Keratinocyte (primary cell): ENCODE results near the gene HMGA1. TPM values are rescaled to one million over a fixed set of nuclear protein-coding genes. Genes with fewer than 3 reads are reported as not detected.

Source experiments
- DNase-seq: peaks from one replicate; pipeline ENCODE4 v3.0.0-alpha.2; 2011; ENCODE audit warnings: low read depth, missing footprints, low spot score
- FAIRE-seq: peaks from 2 replicates; lab custom pipeline; 2011; peaks lifted over from hg19 to GRCh38; lab: Jason Lieb, UNC
- H2AFZ ChIP-seq: 2 replicates; pipeline ENCODE4 v1.6.0; 2012; ENCODE audit warnings: low read length, control low read depth, inconsistent platforms; ENCODE audit not compliant: control insufficient read depth
- H3K27ac ChIP-seq: 2 replicates; pipeline ENCODE4 v1.5.1; 2011; ENCODE audit warnings: low read length; ENCODE audit not compliant: control insufficient read depth, insufficient read depth
- H3K27me3 ChIP-seq: 3 replicates; pipeline ENCODE4 v1.6.0; 2011; ENCODE audit warnings: low read length; ENCODE audit not compliant: control insufficient read depth, insufficient read depth; ENCODE audit errors: extremely low read depth
- H3K36me3 ChIP-seq, 2 experiments: 2 replicates in 1 of 2; 3 replicates in 1 of 2; pipeline ENCODE4 v1.5.1; 2011; ENCODE audit warnings: low read length in 2 of 2, mild to moderate bottlenecking in 1 of 2; ENCODE audit not compliant: control insufficient read depth in 2 of 2, insufficient read depth in 2 of 2; ENCODE audit errors: extremely low read depth in 1 of 2
- H3K4me1 ChIP-seq: 3 replicates; pipeline ENCODE4 v1.5.1; 2011; ENCODE audit warnings: low read length; ENCODE audit not compliant: control insufficient read depth, insufficient read depth; ENCODE audit errors: extremely low read depth
- H3K4me2 ChIP-seq: 3 replicates; pipeline ENCODE4 v1.6.0; 2011; ENCODE audit warnings: low read depth, low read length; ENCODE audit not compliant: control insufficient read depth, insufficient read depth; ENCODE audit errors: extremely low read depth
- H3K4me3 ChIP-seq, 3 experiments: fragments of 200-600 bp in 1 of 3; sonication (generic) in 1 of 3; 2 replicates in 2 of 3; 3 replicates in 1 of 3; pipeline ENCODE4 v1.5.1; 2011 to 2016; ENCODE audit warnings: low read length in 3 of 3, mild to moderate bottlenecking in 3 of 3, control low read depth in 2 of 3, inconsistent platforms in 1 of 3, low read depth in 1 of 3, mixed read lengths in 1 of 3, mixed run types in 1 of 3, moderate library complexity in 1 of 3; ENCODE audit not compliant: control insufficient read depth in 2 of 3, insufficient read depth in 2 of 3; ENCODE audit errors: extremely low read depth in 1 of 3
- H3K79me2 ChIP-seq: 2 replicates; pipeline ENCODE4 v1.6.0; 2012; ENCODE audit warnings: low read length; ENCODE audit not compliant: control insufficient read depth, insufficient read depth
- H3K9ac ChIP-seq: 3 replicates; pipeline ENCODE4 v1.6.0; 2011; ENCODE audit warnings: low read length; ENCODE audit not compliant: control insufficient read depth, insufficient read depth; ENCODE audit errors: extremely low read depth
- H3K9me1 ChIP-seq: 3 replicates; pipeline ENCODE4 v1.6.0; 2011; ENCODE audit warnings: low read length; ENCODE audit not compliant: control insufficient read depth, insufficient read depth; ENCODE audit errors: extremely low read depth
- H3K9me3 ChIP-seq: 2 replicates; pipeline ENCODE4 v1.5.1; 2012; ENCODE audit warnings: low read depth, low read length; ENCODE audit not compliant: control insufficient read depth
- H4K20me1 ChIP-seq: 3 replicates; pipeline ENCODE4 v1.6.0; 2011; ENCODE audit warnings: low read length; ENCODE audit not compliant: control insufficient read depth, insufficient read depth; ENCODE audit errors: extremely low read depth
- EZH2 ChIP-seq: IDR thresholded peaks from one replicate; pipeline ENCODE4 v1.6.1; 2012; ENCODE audit warnings: inconsistent platforms, mild to moderate bottlenecking, low read length, moderate library complexity
- dilution Hi-C: fragments of 300-500 bp; cut with MboI; formaldehyde crosslinking; loops from one replicate; pipeline ENCODE4 v1.7.0; 2020; ENCODE audit warnings: low sequenced_read_pairs; ENCODE audit not compliant: extremely low pct_ligation_motif_present
- polyA plus RNA-seq, 5 experiments: library from polyadenylated mRNA; depleted of rRNA in 3 of 5; stranded (reverse) in 3 of 5; stranded (forward) in 1 of 5; unstranded in 1 of 5; fragments of >200 nt; gene quantifications; 1 replicate in 1 of 5; 2 replicates in 3 of 5; 3 replicates in 1 of 5; pipeline versions ENCODE4 v1.2.1 to v1.2.3, GENCODE V29; 2011 to 2012; ENCODE audit warnings: missing spikeins in 2 of 5, low read depth in 1 of 5, low replicate concordance in 1 of 5
- TF ChIP-seq, protein P1 (sequence below), 3 experiments: IDR thresholded peaks in 1 of 3; conservative IDR thresholded peaks in 1 of 3; optimal IDR thresholded peaks in 1 of 3; 2 replicates in 2 of 3; 3 replicates in 1 of 3; pipeline versions ENCODE3 to v1.5.1; 2011; ENCODE audit warnings: low read length in 3 of 3, mild to moderate bottlenecking in 3 of 3, moderate library complexity in 2 of 3, control low read depth in 1 of 3, inconsistent platforms in 1 of 3; ENCODE audit not compliant: insufficient read depth in 2 of 3; ENCODE audit errors: extremely low read depth in 1 of 3

The HMGA1 gene
- polyA plus RNA-seq, 1 donor (not counting 4 experiments of a cell fraction or from before 2014, with no cell fraction given): 160 TPM

DNA sequence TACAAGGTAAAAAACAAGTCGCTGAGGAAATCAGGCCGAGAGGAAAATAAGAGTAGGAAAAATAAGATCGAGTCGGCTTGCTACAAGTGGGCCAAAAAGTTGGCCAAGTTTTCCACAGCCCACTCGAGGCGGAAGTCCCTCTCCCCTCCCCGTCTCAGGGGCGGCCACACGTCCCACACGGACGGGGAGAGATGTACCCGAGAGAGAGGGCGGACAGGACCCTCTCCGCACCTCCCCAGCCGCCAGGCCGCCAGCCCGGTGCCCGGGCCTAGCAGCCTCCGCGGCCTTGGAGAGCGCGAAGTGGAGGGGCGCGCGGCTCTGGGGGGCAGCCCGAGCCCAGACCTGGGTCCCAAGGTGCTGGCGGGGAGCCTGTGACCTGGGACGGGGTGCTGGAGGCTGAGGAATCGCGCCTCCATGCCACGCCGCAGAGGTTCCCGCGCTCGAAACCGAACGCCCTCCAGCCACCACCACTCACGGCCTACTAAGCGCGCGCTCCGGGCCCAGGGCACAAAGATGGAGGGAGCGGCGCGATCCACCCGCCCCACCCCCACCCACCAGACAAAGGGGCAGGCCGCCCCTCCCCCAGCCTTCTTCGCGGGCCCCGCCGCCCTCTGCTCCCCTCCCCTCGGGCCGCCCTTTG is 1.9 kb upstream of the HMGA1 start:
- Histone ChIP-seq H3K4me2 (no peak overlapping the region), H4K20me1 (peaks cover 2% of the 10 kb centered on the region), H3K4me3 (no peak overlapping the region), H3K9me1 (no peaks in the 10 kb centered on the region), H3K79me2 (peaks cover 24% of the 10 kb centered on the region), H3K9ac (no peak overlapping the region), H3K27me3 (no peaks in the 10 kb centered on the region), H3K9me3 (no peaks in the 10 kb centered on the region), H3K4me1 (peaks cover 28% of the 10 kb centered on the region), H2AFZ (no peak overlapping the region), H3K36me3 (peaks cover under 1 to 9% of the 10 kb centered on the region in 2 experiments), H3K27ac (no peak overlapping the region)
- dilution Hi-C loops: no loop called here
- TF ChIP-seq, protein P1, sequence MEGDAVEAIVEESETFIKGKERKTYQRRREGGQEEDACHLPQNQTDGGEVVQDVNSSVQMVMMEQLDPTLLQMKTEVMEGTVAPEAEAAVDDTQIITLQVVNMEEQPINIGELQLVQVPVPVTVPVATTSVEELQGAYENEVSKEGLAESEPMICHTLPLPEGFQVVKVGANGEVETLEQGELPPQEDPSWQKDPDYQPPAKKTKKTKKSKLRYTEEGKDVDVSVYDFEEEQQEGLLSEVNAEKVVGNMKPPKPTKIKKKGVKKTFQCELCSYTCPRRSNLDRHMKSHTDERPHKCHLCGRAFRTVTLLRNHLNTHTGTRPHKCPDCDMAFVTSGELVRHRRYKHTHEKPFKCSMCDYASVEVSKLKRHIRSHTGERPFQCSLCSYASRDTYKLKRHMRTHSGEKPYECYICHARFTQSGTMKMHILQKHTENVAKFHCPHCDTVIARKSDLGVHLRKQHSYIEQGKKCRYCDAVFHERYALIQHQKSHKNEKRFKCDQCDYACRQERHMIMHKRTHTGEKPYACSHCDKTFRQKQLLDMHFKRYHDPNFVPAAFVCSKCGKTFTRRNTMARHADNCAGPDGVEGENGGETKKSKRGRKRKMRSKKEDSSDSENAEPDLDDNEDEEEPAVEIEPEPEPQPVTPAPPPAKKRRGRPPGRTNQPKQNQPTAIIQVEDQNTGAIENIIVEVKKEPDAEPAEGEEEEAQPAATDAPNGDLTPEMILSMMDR (optimal IDR thresholded peaks at IDR 0.05 in 1 of 3, IDR thresholded peaks at IDR 0.05 in 1 of 3, conservative IDR thresholded peaks at IDR 0.05 in 1 of 3; ENCODE audit: extremely low read depth in 1 of 3, insufficient read depth in 2 of 3, low read length in 3 of 3): no peak
- TF ChIP-seq EZH2: no peak
- FAIRE-seq (no peak), DNase-seq (no peak)

DNA sequence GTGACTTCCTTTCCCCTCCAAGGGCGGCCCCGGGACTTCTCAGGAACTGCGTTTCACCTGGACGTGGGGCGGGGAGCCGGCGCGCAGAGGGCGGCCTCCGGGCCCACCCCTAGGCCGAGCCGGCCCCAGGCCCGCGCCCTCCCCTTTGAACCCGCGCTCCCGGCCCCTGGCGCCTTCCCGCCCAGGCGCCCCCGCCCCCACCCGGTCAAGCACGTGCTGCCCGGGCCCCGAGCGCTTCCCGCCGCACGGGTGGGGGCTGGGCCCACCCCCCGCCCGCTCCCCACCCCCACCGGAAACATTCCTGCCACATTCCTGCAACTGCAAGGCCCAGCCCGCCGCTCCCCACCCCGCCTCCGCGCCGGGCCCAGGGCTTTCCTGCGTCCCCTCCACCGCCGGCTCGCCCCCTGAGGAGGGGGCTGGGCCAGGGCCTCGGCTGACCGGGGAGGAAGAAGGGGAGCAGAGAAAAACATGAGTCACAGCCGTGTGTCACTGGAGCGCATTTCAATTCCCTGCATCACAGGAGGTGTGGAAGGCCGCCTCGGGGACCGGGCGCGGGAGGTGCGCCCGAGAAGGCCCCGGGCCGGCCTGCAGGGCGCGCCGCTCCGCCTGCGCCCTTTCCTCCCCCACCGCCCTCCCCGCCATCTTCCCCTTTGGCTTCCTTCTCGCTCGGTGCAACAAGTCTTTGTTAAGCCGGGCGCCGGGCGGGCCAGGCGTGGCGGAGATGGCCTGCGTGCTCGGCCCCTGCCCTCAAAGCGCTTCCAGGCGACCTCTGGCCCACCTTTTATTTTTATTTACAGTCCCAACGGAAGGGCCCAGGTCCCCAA is 1.2 kb upstream of the HMGA1 start:
- H3K9ac ChIP-seq: peak overlapping the region; percentile 82
- FAIRE-seq: no peak
- H3K27me3 ChIP-seq: no peaks in the 10 kb centered on the region
- H4K20me1 ChIP-seq: peaks cover 2% of the 10 kb centered on the region
- H3K9me3 ChIP-seq: no peaks in the 10 kb centered on the region
- no peaks in the 10 kb centered on the region for H3K9me1 ChIP-seq
- dilution Hi-C loops: no loop called here
- TF ChIP-seq, protein P1 (optimal IDR thresholded peaks at IDR 0.05 in 1 of 3, IDR thresholded peaks at IDR 0.05 in 1 of 3, conservative IDR thresholded peaks at IDR 0.05 in 1 of 3; ENCODE audit: extremely low read depth in 1 of 3, insufficient read depth in 2 of 3, low read length in 3 of 3): peak in 1 of 3 experiments; percentile 15
- TF ChIP-seq EZH2: no peak
- no peak for DNase-seq
- H3K4me2 ChIP-seq: peak overlapping the region; percentile 86
- peak overlapping the region in 2 of 3 experiments; percentile 56 to 71 for H3K4me3 ChIP-seq
- no peak overlapping the region for H2AFZ ChIP-seq
- peaks cover 31% of the 10 kb centered on the region for H3K79me2 ChIP-seq
- peaks cover 2 to 13% of the 10 kb centered on the region in 2 experiments for H3K36me3 ChIP-seq
- H3K27ac ChIP-seq: peak overlapping the region; percentile 83
- peaks cover 34% of the 10 kb centered on the region for H3K4me1 ChIP-seq
